ENCODE measurements around the gene SAP30L. TPM values are rescaled to one million over a fixed set of nuclear protein-coding genes. Genes with fewer than 3 reads are reported as not detected.

Gene SAP30L
- total and polyA plus RNA-seq, 4 donors = 6.3 to 11.1 (median 8.6) TPM

GRCh38 chr5:154410008-154410407 lies 35.8 kb upstream of the SAP30L start:
- peaks cover 0 to 5% (median 3%) of the 10 kb centered on the region in 4 donors for H3K4me1 ChIP-seq (ENCODE audit: control insufficient read depth in 4 of 4, insufficient read depth in 4 of 4, low read length in 3 of 4)

GRCh38 chr5:154410786-154411185 lies 35.0 kb upstream of the SAP30L start:
- TF ChIP-seq FOXA2 (IDR thresholded peaks at IDR 0.05) (no peak), NR2F2 (IDR thresholded peaks at IDR 0.05) (no peak), HNF4G (IDR thresholded peaks at IDR 0.05) (no peak), SP1 (IDR thresholded peaks at IDR 0.05) (no peak), RXRA (IDR thresholded peaks at IDR 0.05) (no peak), HNF4A (conservative IDR thresholded peaks at IDR 0.05) (no peak), RAD21 (IDR thresholded peaks at IDR 0.05) (no peak), FOXA1 (IDR thresholded peaks at IDR 0.05) (no peak), ATF3 (IDR thresholded peaks at IDR 0.05) (no peak)

More at GRCh38 chr5:154410008-154410407, 35.8 kb upstream of the SAP30L start:
- Histone ChIP-seq H3K9ac (ENCODE audit: low read depth in 1 of 2, low read length in 2 of 2) (no peak overlapping the region), H3K27ac (ENCODE audit: low read depth in 1 of 2, low read length in 2 of 2) (no peak overlapping the region), H3K36me3 (ENCODE audit: control insufficient read depth in 4 of 4, insufficient read depth in 3 of 4, low read depth in 1 of 4, low read length in 3 of 4) (no peaks in the 10 kb centered on the region), H3K4me3 (ENCODE audit: low read depth in 1 of 3, low read length in 3 of 3) (no peak overlapping the region), H3K9me3 (ENCODE audit: control insufficient read depth in 4 of 4, low read length in 3 of 4) (no peaks in the 10 kb centered on the region), H3K27me3 (ENCODE audit: control insufficient read depth in 4 of 4, insufficient read depth in 4 of 4, low read length in 3 of 4) (no peaks in the 10 kb centered on the region)
- TF ChIP-seq SP1 (IDR thresholded peaks at IDR 0.05) = no peak
- no peak for TF ChIP-seq HNF4G (IDR thresholded peaks at IDR 0.05)
- TF ChIP-seq FOXA2 (IDR thresholded peaks at IDR 0.05) = no peak
- TF ChIP-seq REST (IDR thresholded peaks at IDR 0.05) = no peak
- no peak for TF ChIP-seq RXRA (IDR thresholded peaks at IDR 0.05)
- TF ChIP-seq GABPA (IDR thresholded peaks at IDR 0.05 in 1 of 2, conservative IDR thresholded peaks at IDR 0.05 in 1 of 2) = no peak
- no peak for TF ChIP-seq FOXA1 (IDR thresholded peaks at IDR 0.05)
- TF ChIP-seq MAX (IDR thresholded peaks at IDR 0.05) = no peak
- TF ChIP-seq EGR1 (IDR thresholded peaks at IDR 0.05; ENCODE audit: low read depth in 2 of 2) = no peak
- no peak for TF ChIP-seq ATF3 (IDR thresholded peaks at IDR 0.05)
- no peak for TF ChIP-seq RAD21 (IDR thresholded peaks at IDR 0.05)
- no peak for TF ChIP-seq YY1 (IDR thresholded peaks at IDR 0.05)
- no peak for TF ChIP-seq ZBTB33 (IDR thresholded peaks at IDR 0.05)
- no peak for DNase-seq (ENCODE audit: low spot score)

More at GRCh38 chr5:154410786-154411185, 35.0 kb upstream of the SAP30L start:
- no peaks in the 10 kb centered on the region for H3K36me3 ChIP-seq (ENCODE audit: control insufficient read depth in 4 of 4, insufficient read depth in 3 of 4, low read depth in 1 of 4, low read length in 3 of 4)
- H3K27ac ChIP-seq (ENCODE audit: low read depth in 1 of 2, low read length in 2 of 2) = no peak overlapping the region
- 88% methylated on average over 6 of the region's 6 CpGs for WGBS
- no peaks in the 10 kb centered on the region for H3K27me3 ChIP-seq (ENCODE audit: control insufficient read depth in 4 of 4, insufficient read depth in 4 of 4, low read length in 3 of 4)
- no peaks in the 10 kb centered on the region for H3K4me1 ChIP-seq (ENCODE audit: control insufficient read depth in 4 of 4, insufficient read depth in 4 of 4, low read length in 3 of 4)
- DNase-seq (ENCODE audit: low spot score) = no peak
- H3K9ac ChIP-seq (ENCODE audit: low read depth in 1 of 2, low read length in 2 of 2) = no peak overlapping the region
- no peaks in the 10 kb centered on the region for H3K9me3 ChIP-seq (ENCODE audit: control insufficient read depth in 4 of 4, low read length in 3 of 4)
- H3K4me3 ChIP-seq (ENCODE audit: low read depth in 1 of 3, low read length in 3 of 3) = no peak overlapping the region
